Brain microvascular endothelial cell (primary cell): Measurements from ENCODE around the gene PHF11.

ENCODE experiments used
- DNase-seq: peaks from one replicate; pipeline ENCODE4 v3.0.0-alpha.2; 2020
- H3K27ac ChIP-seq: fragments of 250-450 bp; sonication (Bioruptor Pico); 2 replicates; pipeline ENCODE4 v1.5.1; 2020; ENCODE audit warnings: mild to moderate bottlenecking, moderate library complexity
- H3K27me3 ChIP-seq: fragments of 250-450 bp; sonication (Bioruptor Pico); replicated peaks from 2 replicates; pipeline ENCODE4 v1.5.1; 2020; ENCODE audit warnings: mild to moderate bottlenecking
- H3K36me3 ChIP-seq: fragments of 250-450 bp; sonication (Bioruptor Pico); replicated peaks from 2 replicates; pipeline ENCODE4 v1.5.1; 2020; ENCODE audit warnings: mild to moderate bottlenecking
- H3K4me3 ChIP-seq: 2 replicates; pipeline ENCODE4 v1.5.1; 2011; ENCODE audit warnings: low read depth, mild to moderate bottlenecking, control low read depth, low read length, moderate library complexity
- in situ Hi-C: cut with HindIII; loops from 2 replicates; pipeline ENCODE4 v1.10.0; 2017; ENCODE audit warnings: low sequenced_read_pairs, low pct_ligation_motif_present
- TF ChIP-seq, protein P1 (sequence below): IDR thresholded peaks from 2 replicates; pipeline ENCODE4 v1.5.1; 2011; ENCODE audit warnings: low read depth, mild to moderate bottlenecking, moderate library complexity, low read length, control low read depth, inconsistent platforms; ENCODE audit errors: missing control alignments

PHF11 gene

DNA sequence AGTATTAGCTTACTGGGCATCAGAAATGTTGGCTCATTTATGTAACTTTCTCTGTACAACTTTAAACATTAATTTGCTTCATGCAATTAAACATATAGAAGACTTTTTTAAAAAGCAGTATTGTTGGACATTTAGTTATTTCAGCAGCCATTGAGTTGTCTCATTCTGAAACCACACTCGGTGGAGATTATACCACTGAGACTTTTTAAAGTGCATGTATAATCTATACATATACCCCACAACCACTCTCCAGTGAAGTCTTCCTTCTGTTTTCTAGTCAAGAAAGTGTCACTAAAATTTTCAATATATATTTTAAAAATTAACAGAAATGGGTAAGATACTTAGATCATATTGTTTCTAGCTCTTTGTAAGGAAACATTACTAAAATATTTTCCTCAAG is 36.2 kb upstream of the PHF11 start:
- TF ChIP-seq, protein P1, sequence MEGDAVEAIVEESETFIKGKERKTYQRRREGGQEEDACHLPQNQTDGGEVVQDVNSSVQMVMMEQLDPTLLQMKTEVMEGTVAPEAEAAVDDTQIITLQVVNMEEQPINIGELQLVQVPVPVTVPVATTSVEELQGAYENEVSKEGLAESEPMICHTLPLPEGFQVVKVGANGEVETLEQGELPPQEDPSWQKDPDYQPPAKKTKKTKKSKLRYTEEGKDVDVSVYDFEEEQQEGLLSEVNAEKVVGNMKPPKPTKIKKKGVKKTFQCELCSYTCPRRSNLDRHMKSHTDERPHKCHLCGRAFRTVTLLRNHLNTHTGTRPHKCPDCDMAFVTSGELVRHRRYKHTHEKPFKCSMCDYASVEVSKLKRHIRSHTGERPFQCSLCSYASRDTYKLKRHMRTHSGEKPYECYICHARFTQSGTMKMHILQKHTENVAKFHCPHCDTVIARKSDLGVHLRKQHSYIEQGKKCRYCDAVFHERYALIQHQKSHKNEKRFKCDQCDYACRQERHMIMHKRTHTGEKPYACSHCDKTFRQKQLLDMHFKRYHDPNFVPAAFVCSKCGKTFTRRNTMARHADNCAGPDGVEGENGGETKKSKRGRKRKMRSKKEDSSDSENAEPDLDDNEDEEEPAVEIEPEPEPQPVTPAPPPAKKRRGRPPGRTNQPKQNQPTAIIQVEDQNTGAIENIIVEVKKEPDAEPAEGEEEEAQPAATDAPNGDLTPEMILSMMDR: no peak
- peaks cover 3% of the 10 kb centered on the region for H3K36me3 ChIP-seq

DNA sequence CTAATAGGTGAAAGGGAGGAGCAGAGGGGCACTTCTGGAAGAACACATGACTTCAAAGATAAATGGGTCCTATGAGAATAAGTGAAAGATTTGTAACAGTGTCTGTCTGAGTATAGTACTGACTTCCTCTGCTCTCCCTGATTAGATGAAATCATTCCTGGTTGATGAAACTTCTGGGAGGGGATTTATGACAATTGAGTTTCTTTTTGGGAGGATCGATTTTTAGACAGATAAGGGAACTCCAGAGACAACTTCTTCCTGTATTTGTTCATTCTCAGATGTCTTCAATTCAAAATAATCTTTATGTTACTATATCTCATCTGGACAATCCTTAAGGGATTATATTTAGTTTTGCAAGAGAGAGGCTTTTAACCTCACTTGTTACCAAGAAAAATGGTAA is 31.7 kb upstream of the PHF11 start:
- in situ Hi-C loops: no loop called here
- TF ChIP-seq, protein P1: no peak
- Histone ChIP-seq H3K4me3 (no peak overlapping the region), H3K27me3 (no peaks in the 10 kb centered on the region), H3K27ac (no peak overlapping the region), H3K36me3 (peaks cover 3% of the 10 kb centered on the region)
- DNase-seq: no peak

More for the DNA sequence above, 36.2 kb upstream of the PHF11 start:
- Histone ChIP-seq H3K27me3 (no peaks in the 10 kb centered on the region), H3K27ac (no peak overlapping the region), H3K4me3 (no peak overlapping the region)
- DNase-seq: no peak
- in situ Hi-C loops: no loop called here

DNA sequence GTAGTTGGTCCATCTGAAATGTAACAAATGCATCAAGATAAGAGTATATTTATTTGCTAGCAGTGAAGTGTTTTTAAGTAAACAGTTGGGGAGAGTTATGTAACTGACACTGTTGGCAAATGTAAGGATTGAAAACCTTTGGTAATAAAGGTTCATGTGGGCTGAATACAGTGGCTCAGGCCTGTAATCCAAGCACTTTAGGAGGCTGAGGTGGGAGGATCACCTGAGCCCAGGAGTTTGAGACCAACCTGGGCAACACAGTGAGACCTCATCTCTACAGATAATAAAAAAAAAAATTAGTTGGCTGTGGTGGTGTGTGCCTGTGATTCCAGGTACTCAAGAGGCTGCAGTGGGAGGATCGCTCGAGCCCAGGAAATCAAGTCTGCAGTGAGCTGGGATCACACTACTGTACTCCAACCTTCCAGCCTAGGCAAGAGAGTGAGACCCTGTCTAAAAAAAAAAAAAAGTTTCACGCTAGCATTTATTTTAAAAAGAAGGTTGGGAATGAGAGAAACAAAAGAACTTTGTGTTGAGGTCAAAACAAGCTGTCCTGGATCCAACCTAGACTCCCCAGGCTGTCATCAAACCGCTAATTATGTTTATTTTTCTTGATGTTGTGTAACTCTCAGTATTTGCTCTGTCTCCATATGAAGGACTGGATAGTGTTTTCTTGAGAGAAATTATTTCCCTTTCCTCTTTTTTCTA is 31.0 kb upstream of the PHF11 start:
- Histone ChIP-seq H3K4me3 (no peak overlapping the region), H3K27ac (no peak overlapping the region), H3K36me3 (peaks cover 3% of the 10 kb centered on the region), H3K27me3 (no peaks in the 10 kb centered on the region)
- TF ChIP-seq, protein P1: no peak
- in situ Hi-C loops: no loop called here
- DNase-seq: no peak

DNA sequence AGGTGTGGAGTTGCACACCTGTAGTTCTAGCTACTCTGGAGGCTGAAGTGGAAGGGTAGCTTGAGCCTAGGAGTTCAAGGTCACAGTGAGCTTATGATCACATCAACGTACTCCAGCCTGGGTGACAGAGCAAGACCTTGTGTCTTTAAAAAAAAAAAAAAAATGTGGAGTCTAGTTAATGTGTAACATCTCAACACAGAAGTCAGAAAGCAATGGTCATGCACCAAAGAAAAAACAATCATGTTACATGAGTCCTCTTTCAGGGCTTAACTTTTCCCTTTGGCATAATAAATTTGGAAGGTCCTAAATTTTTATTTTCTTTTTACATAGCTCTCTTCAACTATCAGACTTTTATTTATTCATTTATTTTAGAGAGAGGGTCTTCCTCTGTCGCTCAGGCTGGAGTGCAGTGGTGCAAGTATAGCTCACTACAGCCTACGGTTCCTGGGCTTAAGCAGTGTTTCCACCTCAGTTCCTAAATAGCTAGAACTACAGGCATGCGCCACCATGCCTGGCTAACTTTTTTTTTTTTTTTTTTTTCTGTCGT is 29.4 kb upstream of the PHF11 start:
- H3K4me3 ChIP-seq: no peak overlapping the region
- DNase-seq: no peak
- H3K27me3 ChIP-seq: no peaks in the 10 kb centered on the region
- H3K27ac ChIP-seq: no peak overlapping the region
- in situ Hi-C loops: no loop called here
- H3K36me3 ChIP-seq: peaks cover 3% of the 10 kb centered on the region
- TF ChIP-seq, protein P1: no peak

DNA sequence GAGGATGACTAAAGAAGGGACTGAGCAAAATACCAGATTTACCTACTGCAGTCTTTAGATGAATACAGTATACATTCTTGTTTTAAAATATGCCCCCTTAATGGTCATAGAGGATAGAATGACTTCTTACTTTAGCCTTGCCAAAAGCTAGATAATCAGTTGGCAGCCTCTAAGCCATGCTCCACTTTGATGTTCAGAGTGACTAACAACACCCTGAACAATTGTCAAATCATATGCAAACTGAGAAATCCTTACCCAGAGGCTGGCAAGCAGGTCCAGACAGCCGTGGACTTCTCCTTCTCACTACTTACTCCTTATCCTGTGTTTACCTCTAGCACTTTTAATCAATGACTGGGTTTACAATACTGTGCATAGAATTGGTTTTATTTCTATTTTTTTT is 23.6 kb upstream of the PHF11 start:
- in situ Hi-C loops: no loop called here
- Histone ChIP-seq H3K36me3 (no peaks in the 10 kb centered on the region), H3K4me3 (no peak overlapping the region), H3K27me3 (no peaks in the 10 kb centered on the region), H3K27ac (no peak overlapping the region)
- TF ChIP-seq, protein P1: no peak
- DNase-seq: no peak

DNA sequence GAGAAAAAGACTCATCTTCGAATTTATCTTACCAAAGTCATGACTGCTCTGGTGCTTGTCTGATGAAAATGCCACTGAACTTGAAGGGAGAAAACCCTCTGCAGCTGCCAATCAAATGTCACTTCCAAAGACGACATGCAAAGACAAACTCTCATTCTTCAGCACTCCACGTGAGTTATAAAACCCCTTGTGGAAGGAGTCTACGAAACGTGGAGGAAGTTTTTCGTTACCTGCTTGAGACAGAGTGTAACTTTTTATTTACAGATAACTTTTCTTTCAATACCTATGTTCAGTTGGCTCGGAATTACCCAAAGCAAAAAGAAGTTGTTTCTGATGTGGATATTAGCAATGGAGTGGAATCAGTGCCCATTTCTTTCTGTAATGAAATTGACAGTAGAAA is 19.2 kb upstream of the PHF11 start:
- H3K27ac ChIP-seq: no peak overlapping the region
- H3K36me3 ChIP-seq: no peaks in the 10 kb centered on the region
- H3K4me3 ChIP-seq: no peak overlapping the region
- DNase-seq: no peak
- TF ChIP-seq, protein P1: no peak
- no peaks in the 10 kb centered on the region for H3K27me3 ChIP-seq
- in situ Hi-C loops: no loop called here
